Neural progenitor cell (in vitro differentiated cells): ENCODE data around the gene RNF166. TPM values are rescaled to one million over a fixed set of nuclear protein-coding genes. Genes with fewer than 3 reads are reported as not detected.

ENCODE experiments used
- DNase-seq: peaks from one replicate; pipeline ENCODE4 v3.0.0-alpha.2; 2016; ENCODE audit warnings: low spot score
- H2AFZ ChIP-seq: fragments of 200-600 bp; sonication (generic); replicated peaks from 2 replicates; pipeline ENCODE4 v1.6.1; 2016; ENCODE audit warnings: antibody characterized with exemption
- H3F3A ChIP-seq: fragments of 200-600 bp; sonication (generic); 2 replicates; pipeline ENCODE4 v1.6.1; 2016; ENCODE audit warnings: antibody characterized with exemption, low read depth
- H3K27ac ChIP-seq: fragments of 200-600 bp; sonication (generic); 2 replicates; pipeline ENCODE4 v1.5.1; 2016; ENCODE audit warnings: mild to moderate bottlenecking
- H3K27me3 ChIP-seq: fragments of 200-600 bp; sonication (generic); 2 replicates; pipeline ENCODE4 v1.6.1; 2016; ENCODE audit warnings: mild to moderate bottlenecking, moderate library complexity
- H3K36me3 ChIP-seq: fragments of 200-600 bp; sonication (generic); 2 replicates; pipeline ENCODE4 v1.5.1; 2016
- H3K4me1 ChIP-seq: fragments of 200-600 bp; sonication (generic); 2 replicates; pipeline ENCODE4 v1.6.1; 2016; ENCODE audit warnings: mixed run types
- H3K4me2 ChIP-seq: fragments of 200-600 bp; sonication (generic); 2 replicates; pipeline ENCODE4 v1.6.1; 2016
- H3K4me3 ChIP-seq: fragments of 200-600 bp; sonication (generic); 2 replicates; pipeline ENCODE4 v1.5.1; 2016
- H3K79me2 ChIP-seq: fragments of 200-600 bp; sonication (generic); 2 replicates; pipeline ENCODE4 v1.6.1; 2016; ENCODE audit warnings: low read depth
- H3K9ac ChIP-seq: fragments of 200-600 bp; sonication (generic); 2 replicates; pipeline ENCODE4 v1.6.1; 2016
- H3K9me3 ChIP-seq: fragments of 200-600 bp; sonication (generic); 2 replicates; pipeline ENCODE4 v1.5.1; 2016; ENCODE audit warnings: low read depth
- H4K20me1 ChIP-seq: fragments of 200-600 bp; sonication (generic); 2 replicates; pipeline ENCODE4 v1.6.1; 2016; ENCODE audit warnings: low read depth
- H3K27ac Mint-ChIP-seq: 3 replicates; pipeline ENCODE4 v1.8.0; 2021; ENCODE audit warnings: mixed read lengths
- H3K27me3 Mint-ChIP-seq: 2 replicates; pipeline ENCODE4 v1.8.0; 2022; ENCODE audit warnings: low read depth, mild to moderate bottlenecking, inconsistent platforms, moderate library complexity, mixed read lengths; ENCODE audit not compliant: insufficient read depth
- H3K36me3 Mint-ChIP-seq: 3 replicates; pipeline ENCODE4 v1.8.0; 2021; ENCODE audit warnings: mixed read lengths
- H3K4me1 Mint-ChIP-seq: 3 replicates; pipeline ENCODE4 v1.8.0; 2021; ENCODE audit warnings: mixed read lengths
- H3K4me3 Mint-ChIP-seq: 3 replicates; pipeline ENCODE4 v1.8.0; 2021; ENCODE audit warnings: mild to moderate bottlenecking, moderate library complexity, mixed read lengths
- H3K9me3 Mint-ChIP-seq: 3 replicates; pipeline ENCODE4 v1.8.0; 2020; ENCODE audit warnings: mixed read lengths
- EZH2 ChIP-seq: fragments of 200-600 bp; sonication (generic); IDR thresholded peaks from 2 replicates; pipeline ENCODE4 v1.6.1; 2017; ENCODE audit warnings: antibody characterized with exemption, mild to moderate bottlenecking, moderate library complexity
- EZH2phosphoT487 ChIP-seq: fragments of 200-600 bp; sonication (generic); IDR thresholded peaks from 2 replicates; pipeline ENCODE4 v1.6.1; 2017; ENCODE audit warnings: antibody characterized with exemption
- total RNA-seq: library from RNA; depleted of rRNA; stranded (reverse); fragments of >200 nt; gene quantifications from 2 replicates; pipeline ENCODE4 v1.2.3, GENCODE V29; 2015; ENCODE audit warnings: low replicate concordance
- TF ChIP-seq, protein P1 (sequence below): fragments of 200-600 bp; sonication (generic); IDR thresholded peaks from 2 replicates; pipeline ENCODE4 v1.5.1; 2017; ENCODE audit warnings: antibody characterized with exemption, mild to moderate bottlenecking

The RNF166 gene
- total RNA-seq, 1 donor from 2014 or later: 11.1 TPM

DNA sequence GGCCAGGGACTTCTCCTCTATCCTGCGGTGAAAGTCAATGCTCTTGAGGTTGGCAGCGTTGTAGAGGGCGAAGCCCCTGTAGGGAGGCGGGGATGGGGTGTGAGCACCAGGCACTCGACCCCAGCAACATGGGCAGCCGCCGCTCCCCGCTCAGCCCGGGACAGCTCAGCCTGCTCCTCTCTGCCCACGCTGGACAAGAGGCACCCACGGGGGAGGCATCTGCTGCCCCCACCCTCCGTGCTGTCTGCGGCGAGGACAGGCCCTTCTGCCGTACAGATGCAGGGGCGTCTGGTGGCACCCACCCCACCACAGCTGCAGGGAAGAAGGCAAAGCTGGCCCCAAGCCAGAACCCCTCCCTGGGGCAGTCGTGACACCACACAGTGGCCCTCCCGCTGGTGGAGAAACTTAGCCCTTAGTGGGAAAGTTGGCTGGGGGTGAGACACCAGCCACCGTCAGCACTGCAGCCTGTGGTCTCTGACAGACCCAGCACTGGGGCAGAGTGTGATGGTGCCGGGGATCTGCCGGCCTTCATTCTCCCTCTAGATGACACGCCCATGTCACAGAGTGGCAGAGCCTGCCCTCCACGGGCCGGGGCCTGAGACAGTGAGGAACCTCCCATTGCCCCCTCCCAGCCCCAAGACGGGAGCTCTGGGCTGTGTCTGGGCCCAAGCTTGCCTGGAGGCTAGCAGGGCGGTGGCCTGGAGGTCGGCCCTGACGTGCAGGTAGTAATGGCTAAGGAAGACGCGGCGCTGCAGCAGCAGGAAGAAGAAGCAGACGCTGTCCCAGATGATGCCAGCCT is 19.6 kb upstream of the RNF166 start:
- no peak for DNase-seq
- H3K27me3 ChIP-seq: no peaks in the 10 kb centered on the region

DNA sequence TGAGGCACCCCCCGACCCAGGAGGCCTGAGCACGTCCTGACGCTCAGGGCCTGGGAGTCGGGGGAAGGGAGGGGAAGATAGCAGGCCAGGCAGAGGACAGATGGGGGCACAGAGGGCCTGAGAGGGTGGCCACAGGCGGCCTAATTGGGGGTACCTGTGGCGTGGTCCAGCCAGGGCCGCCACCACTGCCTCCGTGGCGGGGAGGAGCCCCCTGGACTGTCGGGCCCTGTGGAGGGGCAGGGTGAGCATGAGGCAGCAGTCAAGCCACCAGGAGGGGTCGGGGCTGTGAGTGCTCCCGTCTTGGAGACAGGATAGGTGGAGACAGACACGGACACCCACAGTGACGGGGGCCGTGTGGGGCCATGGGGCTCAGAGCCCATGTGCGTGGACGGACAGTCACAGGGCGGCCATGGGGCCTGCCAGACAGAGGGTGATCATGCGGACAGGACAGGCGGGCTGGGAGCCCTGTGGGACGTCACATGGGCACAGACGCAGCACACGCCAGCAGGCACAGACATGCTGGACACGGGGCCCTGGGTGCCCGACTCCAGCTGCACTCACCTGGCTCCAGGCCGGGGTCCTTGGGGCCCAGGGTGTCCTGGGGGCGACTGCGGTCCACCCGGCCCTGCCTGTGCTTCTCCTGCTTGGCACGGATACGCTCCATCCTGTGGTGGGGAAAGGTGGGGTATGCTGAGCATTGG is 18.8 kb upstream of the RNF166 start:
- H3K9ac ChIP-seq: no peak overlapping the region
- H3K36me3 Mint-ChIP-seq: no peaks in the 10 kb centered on the region
- H3K4me2 ChIP-seq: no peak overlapping the region
- no peak overlapping the region for H2AFZ ChIP-seq
- no peaks in the 10 kb centered on the region for H3K9me3 ChIP-seq
- H3K36me3 ChIP-seq: no peaks in the 10 kb centered on the region
- H3K27ac ChIP-seq: no peak overlapping the region
- H3K4me3 ChIP-seq: no peak overlapping the region
- DNase-seq: no peak
- peaks cover 2% of the 10 kb centered on the region for H3K27me3 Mint-ChIP-seq
- no peaks in the 10 kb centered on the region for H4K20me1 ChIP-seq
- no peaks in the 10 kb centered on the region for H3K9me3 Mint-ChIP-seq
- no peaks in the 10 kb centered on the region for H3K4me1 ChIP-seq
- TF ChIP-seq, protein P1, sequence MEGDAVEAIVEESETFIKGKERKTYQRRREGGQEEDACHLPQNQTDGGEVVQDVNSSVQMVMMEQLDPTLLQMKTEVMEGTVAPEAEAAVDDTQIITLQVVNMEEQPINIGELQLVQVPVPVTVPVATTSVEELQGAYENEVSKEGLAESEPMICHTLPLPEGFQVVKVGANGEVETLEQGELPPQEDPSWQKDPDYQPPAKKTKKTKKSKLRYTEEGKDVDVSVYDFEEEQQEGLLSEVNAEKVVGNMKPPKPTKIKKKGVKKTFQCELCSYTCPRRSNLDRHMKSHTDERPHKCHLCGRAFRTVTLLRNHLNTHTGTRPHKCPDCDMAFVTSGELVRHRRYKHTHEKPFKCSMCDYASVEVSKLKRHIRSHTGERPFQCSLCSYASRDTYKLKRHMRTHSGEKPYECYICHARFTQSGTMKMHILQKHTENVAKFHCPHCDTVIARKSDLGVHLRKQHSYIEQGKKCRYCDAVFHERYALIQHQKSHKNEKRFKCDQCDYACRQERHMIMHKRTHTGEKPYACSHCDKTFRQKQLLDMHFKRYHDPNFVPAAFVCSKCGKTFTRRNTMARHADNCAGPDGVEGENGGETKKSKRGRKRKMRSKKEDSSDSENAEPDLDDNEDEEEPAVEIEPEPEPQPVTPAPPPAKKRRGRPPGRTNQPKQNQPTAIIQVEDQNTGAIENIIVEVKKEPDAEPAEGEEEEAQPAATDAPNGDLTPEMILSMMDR: no peak
- TF ChIP-seq EZH2phosphoT487 (no peak), EZH2 (no peak)
- H3K79me2 ChIP-seq: no peaks in the 10 kb centered on the region
- peaks cover 3% of the 10 kb centered on the region for H3K4me1 Mint-ChIP-seq
- H3K27ac Mint-ChIP-seq: no peak overlapping the region
- no peaks in the 10 kb centered on the region for H3F3A ChIP-seq
- no peaks in the 10 kb centered on the region for H3K27me3 ChIP-seq
- H3K4me3 Mint-ChIP-seq: no peak overlapping the region

More for the DNA sequence above, 19.6 kb upstream of the RNF166 start:
- Histone ChIP-seq H3K4me3 (no peak overlapping the region), H3K36me3 (no peaks in the 10 kb centered on the region), H3K4me1 (no peaks in the 10 kb centered on the region), H3F3A (no peaks in the 10 kb centered on the region), H3K79me2 (no peaks in the 10 kb centered on the region), H3K4me2 (no peak overlapping the region), H3K9me3 (no peaks in the 10 kb centered on the region), H3K27ac (no peak overlapping the region), H3K9ac (no peak overlapping the region), H2AFZ (no peak overlapping the region), H4K20me1 (no peaks in the 10 kb centered on the region)
- H3K4me1 Mint-ChIP-seq: peaks cover 3% of the 10 kb centered on the region
- H3K9me3 Mint-ChIP-seq: no peaks in the 10 kb centered on the region
- H3K27me3 Mint-ChIP-seq: peaks cover 2% of the 10 kb centered on the region
- no peaks in the 10 kb centered on the region for H3K36me3 Mint-ChIP-seq
- no peak overlapping the region for H3K27ac Mint-ChIP-seq
- TF ChIP-seq, protein P1: no peak
- TF ChIP-seq EZH2phosphoT487 (no peak), EZH2 (no peak)
- no peak overlapping the region for H3K4me3 Mint-ChIP-seq

DNA sequence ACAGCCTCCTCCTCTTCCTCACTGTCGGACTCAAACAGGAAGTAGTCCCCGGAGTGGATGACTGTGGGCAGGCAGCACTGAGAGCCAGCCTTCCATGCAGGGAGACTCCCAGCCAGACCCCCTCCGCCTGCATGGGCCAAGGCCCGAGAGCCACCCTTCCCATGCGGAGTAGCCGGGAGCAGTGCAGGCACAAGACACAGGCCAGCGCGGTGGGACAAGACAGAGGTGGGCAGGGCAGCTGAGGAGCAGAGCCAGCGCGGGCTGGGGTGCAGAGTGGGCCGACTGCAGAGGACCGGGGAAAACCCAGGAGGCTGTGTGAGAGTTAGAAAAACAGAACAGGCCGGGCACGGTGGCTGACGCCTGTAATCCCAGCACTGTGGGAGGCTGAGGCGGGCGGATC is 17.7 kb upstream of the RNF166 start:
- H3K36me3 ChIP-seq: no peaks in the 10 kb centered on the region

More for the DNA sequence above, 17.7 kb upstream of the RNF166 start:
- Histone ChIP-seq H3K4me1 (no peaks in the 10 kb centered on the region), H3K9ac (no peak overlapping the region), H4K20me1 (no peaks in the 10 kb centered on the region), H3K27ac (no peak overlapping the region), H3F3A (no peaks in the 10 kb centered on the region), H3K27me3 (no peaks in the 10 kb centered on the region), H2AFZ (no peak overlapping the region), H3K4me3 (no peak overlapping the region), H3K79me2 (no peaks in the 10 kb centered on the region), H3K4me2 (no peak overlapping the region), H3K9me3 (no peaks in the 10 kb centered on the region)
- Mint-ChIP-seq H3K36me3 (no peaks in the 10 kb centered on the region), H3K4me1 (peaks cover 3% of the 10 kb centered on the region), H3K27ac (no peak overlapping the region), H3K4me3 (no peak overlapping the region), H3K27me3 (peaks cover 2% of the 10 kb centered on the region), H3K9me3 (no peaks in the 10 kb centered on the region)
- no peak for DNase-seq
- TF ChIP-seq EZH2phosphoT487: no peak
- no peak for TF ChIP-seq EZH2
- TF ChIP-seq, protein P1: no peak
